ENCODE data around the gene TLR5.

- TF ChIP-seq CTCF (IDR thresholded peaks at IDR 0.05) (no peak), POLR2AphosphoS5 (IDR thresholded peaks at IDR 0.05; ENCODE audit: low read depth, low read length) (no peak)
Measured at GRCh38 chr1:223152399-223152798, 9.4 kb upstream of the TLR5 start.

Measured in Panc1 (cell line).